Right ventricle myocardium inferior (tissue), 1 donor: ENCODE measurements around the gene CLIC5. TPM values are rescaled to one million over a fixed set of nuclear protein-coding genes. Genes with fewer than 3 reads are reported as not detected.

ENCODE experiments used
- ATAC-seq: fragments of 200-7000 bp; cut with Tn5 transposase; one replicate; pipeline ENCODE4 v1.9.1; 2020; ENCODE audit warnings: mild to moderate bottlenecking, moderate library complexity
- DNase-seq: peaks from one replicate; pipeline ENCODE4 v3.0.0; 2021; ENCODE audit errors: missing footprints
- intact Hi-C: fragments of 100-400 bp; cut with DNase I; formaldehyde crosslinking; loops from one replicate; pipeline ENCODE4 v1.11.0; 2022
- long read RNA-seq: library from polyadenylated mRNA; unstranded; transcript quantifications from one replicate; pipeline ENCODE4 v2.0.0, GENCODE V29; 2021
- total RNA-seq: library from RNA; stranded (reverse); fragmentation: NEBNext Ultra II Directional; extraction: Animal tissue kit (Norgen Biotek cat#: 25700); gene quantifications from one replicate; pipeline ENCODE4 v1.2.1, GENCODE V29; 2021
- donor health status: DM: no; HTN: yes; CAD: no; lungs with severe emphysema.

The CLIC5 gene
- total RNA-seq, result 312 TPM
- long read RNA-seq, full-length matches to known transcripts, result 11 of 85 reads
- long read RNA-seq, partial matches to known transcripts, result 7 of 85 reads
- long read RNA-seq, other reads (novel, unspliced or antisense), result 67 of 85 reads

DNA sequence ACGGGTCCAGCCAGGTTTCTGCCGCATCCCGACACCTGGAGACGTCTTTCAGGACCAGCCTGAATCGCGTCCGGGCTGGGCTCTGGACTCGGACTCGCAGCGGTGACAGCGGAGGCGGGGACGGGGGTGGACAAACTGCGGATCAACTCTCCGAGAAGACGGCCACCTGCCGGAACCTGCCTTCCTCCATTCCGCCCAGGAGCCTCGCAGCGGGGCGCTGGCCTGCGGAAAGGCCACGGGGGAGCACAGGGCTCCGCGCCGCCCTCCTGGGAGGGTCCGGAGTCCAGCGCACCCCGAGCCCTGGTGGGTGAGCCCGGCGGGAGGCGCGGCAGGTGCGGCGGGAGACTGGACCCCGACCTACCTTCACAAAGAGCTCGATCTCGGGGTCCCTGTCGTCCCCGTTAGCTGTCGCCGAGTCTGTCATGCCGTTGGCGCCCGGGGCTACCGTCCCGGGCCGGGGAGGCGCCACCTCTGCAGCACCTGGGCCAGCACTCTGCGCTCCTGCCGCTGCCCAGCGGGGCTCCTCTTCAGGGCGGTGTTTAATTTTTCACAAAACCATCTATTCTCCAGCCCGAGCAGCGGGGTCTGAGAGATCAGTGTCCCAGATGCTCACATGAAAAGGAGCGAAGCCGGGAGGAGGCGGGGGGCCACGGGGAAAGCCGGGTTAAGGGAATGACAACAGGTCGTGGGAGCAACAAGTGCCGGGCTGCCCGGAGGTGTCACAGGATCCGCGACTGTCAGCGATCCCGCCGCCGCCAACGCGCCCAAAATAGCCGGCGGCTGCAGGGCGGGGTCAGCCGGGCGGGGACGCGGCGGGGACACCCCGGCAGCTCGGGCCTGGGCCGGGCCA is at the start of gene CLIC5:
CLIC5 (minus strand) TSS at position 742 of the 850 bp plus-strand sequence; CDS start at position 424, 318 bp downstream.
- DNase-seq, result peak; percentile 85
- ATAC-seq, result peak; percentile 84
- intact Hi-C loops, result no loop called here

GRCh38 chr6:46062991-46063390 is 47.3 kb upstream of the CLIC5 start:
- ATAC-seq (no peak), DNase-seq (no peak)
- intact Hi-C loops, result no loop called here

DNA sequence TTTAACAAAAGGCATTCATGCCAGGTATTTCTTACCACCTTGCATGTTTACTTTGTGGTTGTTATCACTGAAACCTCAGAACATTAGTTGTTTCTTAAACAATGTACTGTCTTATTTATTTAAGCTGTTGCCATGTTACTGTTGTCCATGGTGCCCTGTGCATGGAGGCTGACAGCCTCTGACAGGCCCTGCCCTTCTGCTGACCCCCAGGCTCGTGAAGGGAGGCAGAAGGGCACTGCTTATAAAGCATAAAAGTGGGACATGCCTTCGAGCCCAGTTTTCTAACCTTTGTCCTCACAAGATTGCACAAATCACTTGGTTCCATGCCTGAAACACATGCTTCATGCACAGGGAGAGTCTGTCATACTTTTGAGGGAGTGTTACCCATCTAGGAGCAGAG is 46.7 kb upstream of the CLIC5 start:
- intact Hi-C loops, result no loop called here
- ATAC-seq (no peak), DNase-seq (no peak)

GRCh38 chr6:46061497-46061896 is 45.8 kb upstream of the CLIC5 start:
- intact Hi-C loops, result no loop called here
- DNase-seq, result no peak
- ATAC-seq, result no peak

DNA sequence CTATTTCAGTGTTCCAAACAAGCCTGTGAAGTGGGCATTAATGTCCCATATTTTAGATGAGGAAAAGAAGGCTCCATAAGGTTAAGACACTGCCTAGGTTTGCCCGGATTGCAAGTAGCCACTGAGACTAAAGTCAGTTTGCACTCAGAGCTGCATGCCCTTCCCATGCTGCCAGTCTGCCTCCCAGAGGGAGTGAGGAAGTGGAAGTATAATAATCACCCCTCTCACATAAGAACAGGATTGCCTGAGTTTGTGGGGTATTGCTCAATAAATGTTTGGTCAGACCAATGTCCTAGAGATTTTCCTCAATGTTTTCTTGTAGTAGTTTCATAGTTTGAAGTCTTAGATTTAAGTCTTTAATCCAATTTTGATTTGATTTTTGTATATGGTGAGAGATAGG is 43.9 kb upstream of the CLIC5 start:
- intact Hi-C loops, result loop anchor here (1.0 kb wide), 1 partner anchor 129 kb away; no protein-coding TSS in a partner anchor
- ATAC-seq (peak; percentile 54), DNase-seq (no peak)

- no peak for ATAC-seq
- DNase-seq, result no peak
- intact Hi-C loops, result loop anchor here (1.0 kb wide), 1 partner anchor 129 kb away; no protein-coding TSS in a partner anchor
Observed at GRCh38 chr6:46058951-46059350, 43.3 kb upstream of the CLIC5 start.

- intact Hi-C loops, result no loop called here
- no peak for ATAC-seq
- DNase-seq, result no peak
Observed at GRCh38 chr6:46057792-46058191, 42.1 kb upstream of the CLIC5 start.

DNA sequence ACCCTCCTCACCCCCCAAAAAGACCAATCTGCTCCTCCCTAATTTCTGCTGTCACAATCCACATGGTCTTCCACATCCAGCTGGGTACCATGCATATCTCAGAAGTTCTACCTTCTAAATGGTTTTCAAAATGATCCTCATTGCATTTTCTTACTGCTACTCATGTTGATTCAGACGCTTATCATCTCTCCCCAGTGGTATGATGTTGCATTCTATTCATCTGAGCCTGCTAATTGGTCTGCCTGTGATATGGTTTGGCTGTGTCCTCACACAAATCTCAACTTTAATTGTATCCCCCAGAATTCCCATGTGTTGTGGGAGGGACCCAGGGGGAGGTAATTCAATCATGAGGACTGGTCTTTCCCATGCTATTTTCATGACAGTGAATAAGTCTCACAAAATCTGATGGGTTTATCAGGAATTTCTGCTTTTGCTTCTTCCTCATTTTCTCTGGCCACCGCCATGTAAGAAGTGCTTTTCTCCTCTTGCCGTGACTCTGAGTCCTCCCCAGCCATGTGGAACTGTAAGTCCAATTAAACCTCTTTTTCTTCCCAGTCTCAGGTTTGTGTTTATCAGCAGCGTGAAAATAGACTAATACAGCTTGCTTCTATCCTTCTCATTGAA is 41.4 kb upstream of the CLIC5 start:
- intact Hi-C loops, result no loop called here
- DNase-seq (no peak), ATAC-seq (no peak)

GRCh38 chr6:46054516-46054915 is 38.9 kb upstream of the CLIC5 start:
- DNase-seq (no peak), ATAC-seq (no peak)
- intact Hi-C loops, result no loop called here

DNA sequence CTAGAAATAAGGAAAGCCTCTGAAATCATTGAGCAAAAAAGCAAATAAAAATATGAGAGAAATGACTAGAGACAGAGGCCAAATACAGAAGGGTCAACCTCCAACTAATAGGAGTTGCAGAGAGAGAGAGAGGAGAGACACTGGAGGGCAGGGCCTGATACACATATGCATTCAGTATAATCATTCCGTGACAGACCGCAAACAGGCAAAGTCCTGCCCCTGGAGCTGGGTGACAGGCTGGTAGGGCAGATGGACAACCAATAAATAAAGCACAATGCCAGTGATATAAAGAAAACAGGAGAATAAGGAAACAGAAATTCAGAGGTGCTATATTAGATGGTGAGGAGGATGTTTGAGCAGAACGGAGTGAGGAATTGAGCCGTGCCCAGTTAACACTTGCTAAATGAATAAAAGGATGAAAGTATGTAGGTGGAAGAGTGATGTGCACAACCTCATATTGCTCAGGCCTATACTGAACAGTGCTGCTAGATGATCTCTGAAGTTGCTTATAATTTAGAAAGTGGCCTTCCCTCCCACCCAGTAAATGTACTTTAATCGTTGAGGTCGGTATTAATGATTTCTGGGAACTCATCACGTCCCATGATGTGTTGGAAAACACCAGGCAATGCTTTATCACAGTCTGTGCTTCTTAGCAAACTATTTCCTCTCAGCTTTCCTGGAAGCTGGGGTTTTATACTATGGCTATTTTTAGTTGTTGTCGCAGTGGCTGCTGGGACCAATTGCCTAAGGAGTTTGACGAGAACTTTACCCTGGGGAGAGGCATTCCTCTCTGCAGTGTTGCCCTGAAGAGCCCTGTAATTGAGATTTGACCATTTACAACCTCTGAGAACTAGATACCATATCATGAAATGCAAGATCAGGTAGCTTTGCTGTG is 37.6 kb upstream of the CLIC5 start:
- peak; percentile 69 for ATAC-seq
- intact Hi-C loops, result no loop called here
- DNase-seq, result no peak

GRCh38 chr6:46052479-46052878 is 36.8 kb upstream of the CLIC5 start:
- no peak for ATAC-seq
- DNase-seq, result no peak
- intact Hi-C loops, result no loop called here

DNA sequence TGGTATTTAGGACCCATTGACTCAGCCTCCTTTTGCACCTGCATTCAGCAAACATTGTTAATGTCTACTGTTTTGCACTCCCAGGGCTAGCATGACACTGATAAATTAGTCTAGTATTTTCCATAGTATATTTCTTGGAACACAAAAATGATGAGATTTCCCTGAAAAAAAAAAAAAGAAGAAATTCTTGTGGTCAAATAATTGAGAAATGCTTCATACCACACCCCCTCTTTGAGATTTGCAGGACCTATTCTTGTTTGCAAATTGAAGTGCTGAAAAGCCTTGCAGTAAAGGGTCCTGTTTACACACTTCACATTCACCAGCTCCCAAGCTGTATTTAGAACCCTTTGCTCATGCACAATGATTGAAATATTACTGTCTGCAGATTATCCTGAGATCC is 36.3 kb upstream of the CLIC5 start:
- DNase-seq (no peak), ATAC-seq (no peak)
- intact Hi-C loops, result no loop called here

- intact Hi-C loops, result no loop called here
- DNase-seq (no peak), ATAC-seq (no peak)
Observed at GRCh38 chr6:46050845-46051405, 35.3 kb upstream of the CLIC5 start.

DNA sequence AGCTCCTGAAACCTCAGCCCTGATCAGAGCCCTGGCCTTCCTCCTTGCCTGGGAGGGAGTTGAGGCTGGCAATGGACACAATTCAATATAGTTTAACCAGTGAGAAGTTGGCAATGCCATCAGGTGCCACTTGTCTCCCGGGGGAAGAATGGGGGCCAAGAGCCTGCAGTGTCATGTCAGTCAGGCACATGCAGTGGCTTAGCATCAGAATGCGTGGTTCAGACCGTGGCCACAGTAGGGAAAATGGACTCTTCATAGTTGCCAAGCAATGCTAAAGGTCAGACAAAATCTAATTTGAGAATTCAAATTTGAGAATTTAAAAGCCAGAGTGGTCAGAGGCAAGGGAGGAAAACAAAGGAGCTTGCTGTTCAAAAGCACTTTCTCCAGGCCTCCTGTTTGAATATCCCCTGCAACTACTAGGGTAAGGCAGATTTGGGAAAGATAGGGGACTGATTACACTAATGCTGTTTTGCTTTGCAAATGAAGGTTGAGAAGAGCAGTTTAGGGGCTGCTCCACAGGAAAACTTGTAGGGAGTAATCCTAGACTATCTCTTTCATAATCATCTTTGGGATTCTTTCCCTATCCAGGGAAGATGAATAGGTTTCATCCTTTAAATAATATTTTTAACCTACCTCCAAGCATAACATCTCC is 33.1 kb upstream of the CLIC5 start:
- ATAC-seq (no peak), DNase-seq (no peak)
- intact Hi-C loops, result loop anchor here (5.0 kb wide), 1 partner anchor 36 kb away; no protein-coding TSS in a partner anchor

DNA sequence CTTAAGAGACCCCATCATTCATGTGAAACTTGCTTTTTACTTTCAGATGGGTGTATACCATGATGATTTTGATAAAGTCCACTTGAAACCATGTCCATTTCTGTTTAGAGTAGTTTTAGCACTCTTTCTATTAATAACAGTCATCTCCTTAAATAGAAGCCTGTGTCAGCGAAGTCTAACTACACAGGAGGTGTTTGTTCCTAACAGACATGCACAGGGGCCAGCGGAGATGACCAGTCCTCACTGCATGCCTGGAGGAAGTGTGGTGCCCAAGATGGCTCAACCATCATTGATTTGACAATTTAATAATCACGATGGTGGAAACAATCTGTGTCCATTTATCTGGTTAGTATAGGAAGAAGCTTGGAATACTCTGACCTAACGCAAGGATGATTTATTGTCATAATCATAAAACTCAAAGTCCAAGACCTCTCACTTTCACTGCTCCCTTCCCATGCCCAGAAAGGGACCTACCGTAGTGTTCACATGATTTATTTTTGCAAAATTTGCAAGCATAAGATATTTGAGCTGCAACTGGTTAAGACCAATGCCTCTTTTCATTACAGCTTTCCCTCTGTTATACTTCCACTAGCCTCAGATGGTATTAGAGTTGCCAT is 31.0 kb upstream of the CLIC5 start:
- intact Hi-C loops, result loop anchor here (5.0 kb wide), 1 partner anchor 34 kb away; no protein-coding TSS in a partner anchor
- ATAC-seq (no peak), DNase-seq (no peak)

DNA sequence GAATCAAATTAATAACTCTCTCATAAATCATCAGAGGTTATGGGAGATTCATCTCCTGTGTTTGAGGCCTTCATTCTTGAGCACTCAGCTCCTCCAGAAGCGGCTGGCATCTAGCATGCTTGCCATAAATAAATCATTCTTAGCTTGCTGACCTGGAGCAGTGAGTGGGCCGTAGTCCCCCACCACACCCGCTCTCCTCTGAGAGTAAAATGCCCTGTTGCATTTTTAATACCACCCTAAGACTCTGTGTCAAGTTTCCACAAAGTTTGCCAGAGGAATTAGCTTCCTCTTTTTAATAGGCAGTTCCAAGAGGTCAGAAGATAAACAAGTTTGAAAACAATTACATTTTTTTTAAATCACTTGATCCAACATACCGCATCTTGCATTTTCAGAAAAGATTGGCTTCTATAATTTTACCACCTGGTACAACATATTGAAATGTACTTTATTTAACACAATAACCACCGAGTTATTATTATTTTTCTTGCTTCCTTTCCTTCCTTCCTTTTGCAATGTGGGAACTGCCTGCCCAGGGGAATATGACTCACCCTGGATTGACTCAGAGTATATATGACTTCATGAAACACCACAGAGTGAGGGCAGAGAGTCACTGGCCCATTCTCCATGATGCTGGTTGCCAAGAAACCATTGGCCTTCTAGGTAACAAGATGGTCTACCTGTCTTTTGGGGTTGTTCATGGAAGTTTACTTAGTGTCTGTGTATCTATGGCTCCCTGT is 29.4 kb upstream of the CLIC5 start:
- intact Hi-C loops, result loop anchor here (5.0 kb wide), 1 partner anchor 33 kb away; no protein-coding TSS in a partner anchor
- DNase-seq (no peak), ATAC-seq (peak; percentile 81)
